Dedifferentiated amniotic fluid mesenchymal stem cell (primary cell): Measurements from ENCODE around the gene PYY.
"Not testable (repeated sequence)": the region's sequence is repeated elsewhere in the genome, so short reads cannot be mapped to it uniquely, and the experiment has no call there.

Experiments used
- DNase-seq: peaks from one replicate; pipeline ENCODE4 v3.0.0-alpha.2; 2016; ENCODE audit errors: extremely low spot score

PYY gene

GRCh38 chr17:43979011-43979410, 25.3 kb upstream of the PYY start:
- no peak for DNase-seq

DNA sequence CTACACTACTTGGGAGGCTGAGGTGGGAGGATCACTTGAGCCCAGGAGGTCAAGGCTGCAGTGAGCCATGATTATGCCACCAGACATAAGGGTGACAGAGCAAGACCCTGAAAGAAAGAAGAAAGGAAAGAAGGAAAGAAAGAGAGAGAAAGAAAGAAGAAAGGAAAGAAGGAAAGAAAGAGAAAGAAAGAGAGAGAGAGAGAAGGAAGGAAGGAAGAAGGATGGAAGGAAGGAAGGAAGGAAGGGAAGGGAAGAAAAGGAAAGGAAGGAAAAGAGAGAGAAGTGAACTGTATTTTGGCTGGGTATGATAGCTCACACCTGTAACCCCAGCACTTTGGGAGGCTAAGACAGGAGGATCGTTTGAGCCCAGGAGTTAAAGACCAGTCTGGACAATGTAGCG, 24.3 kb upstream of the PYY start:
- no peak for DNase-seq

DNA sequence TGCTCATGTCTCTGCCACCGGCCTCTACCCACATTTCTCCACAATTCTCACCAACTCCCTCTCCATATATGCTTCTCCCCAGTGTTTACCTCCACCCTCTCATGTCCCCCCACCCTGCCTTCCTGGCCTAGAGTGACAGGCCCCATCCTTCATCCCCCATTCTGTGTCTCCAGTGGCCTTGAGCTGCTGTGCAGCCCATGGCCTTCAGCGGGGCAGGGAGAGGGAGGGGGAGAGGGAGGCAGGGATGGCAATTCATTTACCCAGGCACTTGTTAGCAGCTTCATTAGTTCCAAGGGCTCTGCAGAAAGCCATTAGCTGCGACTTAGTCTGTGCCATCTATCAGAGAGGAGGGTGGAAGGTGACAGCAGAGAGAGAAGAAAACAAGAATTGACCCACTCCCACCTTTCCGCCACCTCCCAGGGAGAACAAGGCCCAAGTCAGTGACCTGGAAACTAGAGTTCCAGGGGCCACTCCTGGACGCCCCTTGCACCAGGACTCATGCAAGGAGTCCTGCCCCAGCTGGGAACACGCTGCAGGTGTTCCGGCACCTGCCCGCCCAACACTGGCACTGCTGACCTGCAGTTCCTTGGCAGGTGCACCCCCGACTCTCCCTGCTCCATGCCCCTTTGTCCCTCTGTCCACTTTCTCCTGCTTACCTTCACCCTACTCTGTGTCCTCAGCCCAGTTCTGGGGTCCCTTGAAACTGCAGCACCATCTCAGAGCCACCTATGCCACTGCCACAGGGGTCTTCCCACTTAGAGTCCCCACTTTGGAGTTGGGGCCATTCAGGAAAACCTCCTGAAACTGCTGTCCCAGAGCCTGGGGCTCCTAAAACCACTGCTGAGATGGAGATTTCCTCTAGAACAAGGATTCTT, 23.5 kb upstream of the PYY start:
- DNase-seq: no peak

GRCh38 chr17:43975898-43976297, 22.2 kb upstream of the PYY start:
- no peak for DNase-seq

DNA sequence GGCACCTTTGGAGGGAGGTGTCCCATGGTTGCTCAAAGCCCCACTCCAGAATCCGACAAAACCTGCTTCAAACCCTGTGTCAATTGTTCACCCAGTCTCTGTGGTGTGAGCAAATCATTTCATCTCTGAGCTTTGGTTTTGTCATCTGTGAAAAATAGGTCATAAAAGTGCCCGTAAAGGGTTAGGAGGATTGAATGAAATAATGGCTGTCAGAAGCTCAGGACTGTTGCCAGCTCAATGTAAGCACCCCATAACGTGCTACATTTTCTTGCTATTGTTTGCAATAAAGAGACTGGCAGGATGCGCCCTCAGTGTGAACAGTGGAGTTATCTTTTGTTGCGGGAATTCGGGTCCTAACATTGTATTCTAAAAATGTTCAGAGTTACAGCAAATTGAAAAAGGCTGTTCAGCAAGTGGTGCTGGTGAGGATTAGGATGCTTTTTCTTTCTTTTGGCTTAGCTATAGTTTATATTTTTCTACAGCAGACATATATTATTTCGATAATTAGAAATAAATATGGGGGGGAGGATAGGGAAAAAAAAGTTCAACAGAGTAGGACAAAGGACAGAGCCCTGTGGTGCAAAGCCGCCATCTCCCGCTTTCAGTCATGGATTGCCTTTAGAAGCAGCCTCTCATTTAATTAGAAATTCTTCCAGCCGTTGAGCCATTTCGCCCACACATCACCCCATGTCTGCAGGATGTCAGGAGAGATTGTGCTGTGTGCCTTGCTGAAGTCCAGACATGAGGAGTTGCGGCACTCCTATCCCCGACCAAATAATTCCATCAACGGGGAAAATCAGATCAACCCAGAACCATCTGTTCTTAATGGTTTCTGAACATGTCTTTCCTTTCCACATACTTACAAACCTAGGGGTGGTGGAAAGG, 20.9 kb upstream of the PYY start:
- no peak for DNase-seq

GRCh38 chr17:43972444-43973212, 18.9 kb upstream of the PYY start:
- not testable (repeated sequence) for DNase-seq

- DNase-seq: not testable (repeated sequence)
These were observed 17.7 kb upstream of the PYY start for GRCh38 chr17:43971436-43971835.

DNA sequence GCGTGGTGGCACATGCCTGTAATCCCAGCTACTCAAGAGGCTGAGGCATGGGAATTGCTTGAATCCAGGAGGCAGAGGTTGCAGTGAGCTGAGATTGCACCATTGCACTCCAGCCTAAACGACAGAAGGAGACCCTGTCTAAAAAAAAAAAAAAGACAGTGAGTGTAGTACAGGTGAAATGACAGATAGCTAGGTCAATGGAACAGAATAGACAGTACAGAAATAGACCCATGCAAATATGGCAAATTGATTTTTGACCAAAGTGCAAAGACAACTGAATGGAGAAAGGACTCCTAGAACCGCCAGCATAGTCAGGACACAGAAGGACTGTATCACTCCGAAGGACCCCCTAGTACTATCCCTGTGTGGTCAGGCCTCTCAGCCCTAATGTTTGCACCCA, 16.6 kb upstream of the PYY start:
- no peak for DNase-seq

- DNase-seq: no peak
These were observed 13.6 kb upstream of the PYY start for GRCh38 chr17:43967251-43967875.

DNA sequence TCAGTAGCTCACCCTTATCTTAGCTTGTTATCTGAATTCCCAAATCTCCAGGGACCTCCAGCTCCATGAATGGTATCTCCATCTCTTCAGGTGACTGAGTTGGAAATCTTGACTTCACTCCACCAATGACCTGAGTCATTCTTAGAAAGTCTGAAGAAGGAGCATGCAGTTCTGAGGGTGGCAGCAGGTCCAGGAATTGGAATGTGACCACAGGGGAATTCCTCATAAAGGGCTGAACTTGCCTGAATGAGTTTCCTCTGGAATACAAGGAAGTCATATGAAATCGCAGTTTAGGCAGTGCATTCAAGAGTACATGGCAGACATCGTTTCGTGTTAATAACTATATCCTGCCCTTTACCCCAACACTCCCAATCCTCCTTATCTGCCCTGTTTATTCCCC, 12.5 kb upstream of the PYY start:
- DNase-seq: no peak

GRCh38 chr17:43962479-43962878, 8.7 kb upstream of the PYY start:
- no peak for DNase-seq

GRCh38 chr17:43961954-43962353, 8.2 kb upstream of the PYY start:
- DNase-seq: no peak

- not testable (repeated sequence) for DNase-seq
These were observed 7.6 kb upstream of the PYY start for GRCh38 chr17:43961292-43961691.

GRCh38 chr17:43958748-43959352, 5.1 kb upstream of the PYY start:
- DNase-seq: no peak

DNA sequence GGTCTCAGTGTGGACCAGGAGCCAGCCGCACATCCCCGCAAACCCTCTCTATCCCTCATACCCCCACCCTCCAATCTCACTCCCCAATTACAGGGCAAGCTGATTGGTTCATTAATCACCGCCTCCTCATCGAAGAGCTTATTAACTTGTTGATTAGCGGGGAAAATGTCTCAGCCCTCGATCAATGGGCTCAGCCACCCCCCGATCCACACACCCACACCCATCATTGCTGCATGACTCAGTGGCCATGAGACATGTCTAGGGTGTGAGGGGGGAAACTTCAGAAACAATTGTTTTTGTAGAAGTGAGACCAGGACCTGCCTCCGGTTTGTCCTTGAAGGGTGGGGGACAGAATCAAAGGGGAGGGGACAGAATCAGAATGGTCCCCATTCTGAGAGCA, 2.5 kb upstream of the PYY start:
- DNase-seq: no peak

DNA sequence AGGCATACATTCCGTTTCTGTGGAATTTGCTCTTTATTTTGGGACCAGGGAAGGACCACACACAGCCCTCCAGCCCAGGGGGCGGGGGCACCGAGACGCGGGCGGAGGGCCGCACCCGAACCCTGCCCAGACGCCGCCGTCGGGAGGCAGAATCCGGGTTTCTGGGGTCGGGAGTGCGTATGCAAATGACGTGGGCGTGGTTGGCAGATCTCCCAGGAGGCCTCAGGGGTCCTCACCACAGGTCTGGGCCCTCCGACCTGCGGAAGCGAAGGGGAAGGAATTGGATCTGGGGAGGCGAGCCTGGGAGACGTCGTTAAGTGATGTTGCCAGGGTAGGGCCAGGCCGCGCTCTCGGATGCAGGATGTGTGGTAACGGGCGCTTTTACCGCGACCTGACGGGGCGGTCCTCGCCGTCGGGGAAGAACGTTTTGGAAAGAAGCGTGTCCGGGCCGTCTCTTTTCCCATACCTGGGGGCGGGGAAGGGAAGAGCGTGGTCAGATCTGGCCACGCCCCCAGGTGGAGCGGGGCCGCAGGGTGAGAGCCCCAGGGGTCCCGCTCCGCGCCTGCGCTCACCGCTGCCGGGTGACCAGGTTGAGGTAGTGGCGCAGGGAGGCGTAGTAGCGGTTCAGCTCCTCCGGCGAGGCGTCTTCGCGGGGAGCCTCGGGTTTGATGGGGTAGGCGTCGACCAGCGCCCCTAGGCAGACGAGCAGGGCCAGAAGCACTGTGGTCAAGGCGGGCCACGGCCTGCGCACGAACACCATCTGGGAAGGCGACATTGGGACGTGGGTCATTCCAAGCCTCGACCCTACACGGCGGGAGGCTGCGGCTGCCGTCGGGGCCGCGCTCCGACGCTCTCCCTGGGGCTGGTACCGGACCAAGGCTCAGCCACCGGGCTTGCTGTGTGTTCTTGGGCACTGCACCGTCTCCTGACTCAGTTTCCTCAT, 745 bp downstream of the PYY start:
- no peak for DNase-seq

GRCh38 chr17:43952351-43952723, 1.4 kb downstream of the PYY start:
- DNase-seq: no peak

DNA sequence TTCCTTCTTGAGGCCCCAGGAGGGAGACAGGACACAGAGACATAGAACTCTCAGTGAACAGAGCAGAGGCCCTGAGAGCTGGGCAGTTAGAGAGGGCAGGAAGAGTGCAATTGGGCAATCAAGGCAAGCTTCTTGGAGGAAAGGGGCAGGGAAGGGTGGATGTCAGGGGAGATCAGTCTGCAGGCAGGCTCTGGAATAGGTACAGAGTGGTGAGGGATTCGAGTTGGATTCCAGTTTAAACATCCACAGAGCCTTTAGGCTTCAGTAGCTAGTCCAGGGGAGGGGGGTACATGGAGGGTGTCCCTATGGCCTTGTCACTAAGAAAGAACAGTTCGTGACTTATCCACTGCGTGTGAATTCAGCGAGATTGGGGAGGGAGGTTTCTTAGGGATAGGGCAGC, 2.0 kb downstream of the PYY start:
- no peak for DNase-seq

DNA sequence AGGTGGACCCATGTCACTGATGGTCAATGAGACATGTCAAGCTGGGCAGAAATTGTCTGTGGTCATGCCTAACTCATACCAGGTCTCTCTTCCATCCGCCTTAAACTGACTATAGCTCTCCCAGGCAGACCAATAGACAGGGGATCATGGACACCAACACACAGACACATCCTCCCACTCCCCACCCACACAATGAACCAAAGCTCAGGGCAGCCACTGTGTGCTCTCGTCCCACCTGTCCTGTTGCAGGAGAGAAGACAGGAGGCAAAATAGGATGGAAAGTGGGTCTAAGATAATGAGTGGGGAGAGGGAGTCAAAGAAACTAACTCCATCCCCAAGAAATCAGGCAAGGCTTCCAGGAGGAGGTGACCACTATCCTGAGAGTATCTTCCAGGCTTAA, 3.2 kb downstream of the PYY start:
- no peak for DNase-seq

- no peak for DNase-seq
These were observed 4.0 kb downstream of the PYY start for GRCh38 chr17:43949781-43950180.
